GM19193 (cell line): ENCODE results near the gene DCAF6.

Experiments
- POLR2A ChIP-seq: IDR thresholded peaks from 4 replicates; pipeline ENCODE4 v1.6.1; 2011; ENCODE audit not compliant: insufficient read depth, insufficient read length; ENCODE audit errors: extremely low read depth

Gene DCAF6

GRCh38 chr1:167977245-167977644 lies 40.8 kb downstream of the DCAF6 start:
- no peak for TF ChIP-seq POLR2A

- no peak for TF ChIP-seq POLR2A
Measured at GRCh38 chr1:167981933-167982332, 45.5 kb downstream of the DCAF6 start.

- TF ChIP-seq POLR2A, result no peak
Measured at GRCh38 chr1:167983797-167984420, 47.4 kb downstream of the DCAF6 start.

GRCh38 chr1:167984886-167985489 lies 48.5 kb downstream of the DCAF6 start:
- TF ChIP-seq POLR2A, result no peak

GRCh38 chr1:167987174-167987573 lies 50.7 kb downstream of the DCAF6 start:
- TF ChIP-seq POLR2A, result no peak

- no peak for TF ChIP-seq POLR2A
Measured at GRCh38 chr1:167991546-167991945, 55.1 kb downstream of the DCAF6 start.

- TF ChIP-seq POLR2A, result no peak
Measured at GRCh38 chr1:167993720-167994119, 57.2 kb downstream of the DCAF6 start.

- no peak for TF ChIP-seq POLR2A
Measured at GRCh38 chr1:167994560-167994959, 58.1 kb downstream of the DCAF6 start.

- no peak for TF ChIP-seq POLR2A
Measured at GRCh38 chr1:167995038-167995437, 58.6 kb downstream of the DCAF6 start.

- TF ChIP-seq POLR2A, result no peak
Measured at GRCh38 chr1:167996266-167996665, 59.8 kb downstream of the DCAF6 start.

- TF ChIP-seq POLR2A, result no peak
Measured at GRCh38 chr1:167997037-167997575, 60.6 kb downstream of the DCAF6 start.

- TF ChIP-seq POLR2A, result no peak
Measured at GRCh38 chr1:167999877-168000276, 63.4 kb downstream of the DCAF6 start.

GRCh38 chr1:168000656-168001055 lies 64.2 kb downstream of the DCAF6 start:
- TF ChIP-seq POLR2A, result no peak

- TF ChIP-seq POLR2A, result no peak
Measured at GRCh38 chr1:168001213-168001612, 64.7 kb downstream of the DCAF6 start.

- no peak for TF ChIP-seq POLR2A
Measured at GRCh38 chr1:168004531-168004930, 68.0 kb downstream of the DCAF6 start.

- no peak for TF ChIP-seq POLR2A
Measured at GRCh38 chr1:168005529-168005928, 69.0 kb downstream of the DCAF6 start.
